ENCODE data around the gene JPH3.
"Not testable (repeated sequence)": the region's sequence is repeated elsewhere in the genome, so short reads cannot be mapped to it uniquely, and the experiment has no call there.

The JPH3 gene

DNA sequence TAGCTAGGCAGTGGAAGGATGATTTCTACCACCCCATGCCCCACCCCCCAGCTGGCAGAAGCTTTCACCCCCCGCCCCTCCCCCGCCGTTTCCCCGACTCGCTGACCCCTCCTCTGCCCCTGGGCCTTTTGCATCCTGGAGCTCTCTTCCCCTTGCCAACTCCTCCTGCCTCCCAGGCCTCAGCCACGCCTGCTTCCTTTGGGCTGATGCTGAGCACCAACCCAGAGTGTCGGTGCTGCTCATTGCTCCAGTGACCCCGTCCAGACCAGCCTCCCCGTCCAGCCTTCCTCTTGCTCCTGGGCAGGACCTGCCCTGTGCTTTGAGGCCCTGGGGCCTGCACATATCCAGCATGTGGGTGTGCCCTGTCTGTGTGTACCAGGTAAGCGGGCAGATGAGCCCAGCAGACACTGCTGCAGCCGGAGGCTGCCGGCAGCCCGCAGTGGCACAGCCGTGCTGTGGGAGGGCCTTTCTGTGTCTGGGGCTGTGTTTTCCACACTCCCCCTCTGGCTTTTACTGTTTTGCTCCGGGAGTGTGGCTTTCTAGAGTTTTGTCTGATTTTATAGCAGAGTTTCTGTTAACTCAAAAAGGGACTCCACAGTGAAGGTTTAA is 72.9 kb downstream of the JPH3 start:
- no peak for DNase-seq (ENCODE audit: low read depth)
- TF ChIP-seq, protein P1, sequence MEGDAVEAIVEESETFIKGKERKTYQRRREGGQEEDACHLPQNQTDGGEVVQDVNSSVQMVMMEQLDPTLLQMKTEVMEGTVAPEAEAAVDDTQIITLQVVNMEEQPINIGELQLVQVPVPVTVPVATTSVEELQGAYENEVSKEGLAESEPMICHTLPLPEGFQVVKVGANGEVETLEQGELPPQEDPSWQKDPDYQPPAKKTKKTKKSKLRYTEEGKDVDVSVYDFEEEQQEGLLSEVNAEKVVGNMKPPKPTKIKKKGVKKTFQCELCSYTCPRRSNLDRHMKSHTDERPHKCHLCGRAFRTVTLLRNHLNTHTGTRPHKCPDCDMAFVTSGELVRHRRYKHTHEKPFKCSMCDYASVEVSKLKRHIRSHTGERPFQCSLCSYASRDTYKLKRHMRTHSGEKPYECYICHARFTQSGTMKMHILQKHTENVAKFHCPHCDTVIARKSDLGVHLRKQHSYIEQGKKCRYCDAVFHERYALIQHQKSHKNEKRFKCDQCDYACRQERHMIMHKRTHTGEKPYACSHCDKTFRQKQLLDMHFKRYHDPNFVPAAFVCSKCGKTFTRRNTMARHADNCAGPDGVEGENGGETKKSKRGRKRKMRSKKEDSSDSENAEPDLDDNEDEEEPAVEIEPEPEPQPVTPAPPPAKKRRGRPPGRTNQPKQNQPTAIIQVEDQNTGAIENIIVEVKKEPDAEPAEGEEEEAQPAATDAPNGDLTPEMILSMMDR (IDR thresholded peaks at IDR 0.05; ENCODE audit: low read length, missing control alignments) = no peak
- no peak overlapping the region for H3K4me3 ChIP-seq (replicated peaks; ENCODE audit: low read depth, low read length)

DNA sequence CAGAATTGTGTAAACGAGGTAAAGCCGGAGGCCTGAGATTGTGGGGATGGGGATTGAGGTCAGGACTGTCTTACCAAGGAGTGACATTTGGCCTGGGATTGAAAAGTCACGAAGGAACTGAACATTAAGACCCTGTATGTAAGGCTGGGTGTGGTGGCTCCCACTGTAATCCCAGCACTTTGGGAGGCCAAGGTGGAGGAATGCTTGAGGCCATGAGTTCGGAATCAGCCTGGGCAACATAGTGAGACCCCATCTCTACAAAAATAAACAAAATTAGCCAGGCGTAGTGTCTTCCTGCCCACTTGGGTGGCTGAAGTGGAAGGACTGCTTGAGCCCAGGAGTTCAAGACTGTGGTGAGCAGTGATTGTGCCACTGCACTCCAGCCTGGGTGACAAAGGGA is 75.5 kb downstream of the JPH3 start:
- TF ChIP-seq, protein P1 (IDR thresholded peaks at IDR 0.05; ENCODE audit: low read length, missing control alignments) = no peak
- no peak overlapping the region for H3K4me3 ChIP-seq (replicated peaks; ENCODE audit: low read depth, low read length)
- no peak for DNase-seq (ENCODE audit: low read depth)

DNA sequence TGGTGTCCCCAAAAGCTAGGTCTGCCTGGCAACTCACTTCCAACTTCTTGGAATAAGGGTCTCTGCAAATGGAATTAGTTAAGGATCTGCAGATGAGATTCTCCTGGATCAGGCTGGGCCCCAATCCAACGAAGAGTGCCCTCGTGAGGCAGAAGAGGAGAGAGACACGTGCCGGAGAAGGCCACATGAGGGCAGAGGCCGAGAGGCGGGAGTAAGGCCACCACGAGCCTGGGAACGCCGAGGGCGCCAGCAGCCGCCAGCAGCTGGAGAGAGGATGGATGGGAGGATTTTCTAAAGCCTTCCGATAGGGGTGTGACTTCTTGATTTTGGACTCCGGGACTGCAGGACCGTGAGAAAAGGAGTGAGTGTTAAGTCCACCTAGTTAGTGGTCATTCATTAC is 76.3 kb downstream of the JPH3 start:
- DNase-seq (ENCODE audit: low read depth) = no peak
- TF ChIP-seq, protein P1 (IDR thresholded peaks at IDR 0.05; ENCODE audit: low read length, missing control alignments) = no peak
- no peak overlapping the region for H3K4me3 ChIP-seq (replicated peaks; ENCODE audit: low read depth, low read length)

DNA sequence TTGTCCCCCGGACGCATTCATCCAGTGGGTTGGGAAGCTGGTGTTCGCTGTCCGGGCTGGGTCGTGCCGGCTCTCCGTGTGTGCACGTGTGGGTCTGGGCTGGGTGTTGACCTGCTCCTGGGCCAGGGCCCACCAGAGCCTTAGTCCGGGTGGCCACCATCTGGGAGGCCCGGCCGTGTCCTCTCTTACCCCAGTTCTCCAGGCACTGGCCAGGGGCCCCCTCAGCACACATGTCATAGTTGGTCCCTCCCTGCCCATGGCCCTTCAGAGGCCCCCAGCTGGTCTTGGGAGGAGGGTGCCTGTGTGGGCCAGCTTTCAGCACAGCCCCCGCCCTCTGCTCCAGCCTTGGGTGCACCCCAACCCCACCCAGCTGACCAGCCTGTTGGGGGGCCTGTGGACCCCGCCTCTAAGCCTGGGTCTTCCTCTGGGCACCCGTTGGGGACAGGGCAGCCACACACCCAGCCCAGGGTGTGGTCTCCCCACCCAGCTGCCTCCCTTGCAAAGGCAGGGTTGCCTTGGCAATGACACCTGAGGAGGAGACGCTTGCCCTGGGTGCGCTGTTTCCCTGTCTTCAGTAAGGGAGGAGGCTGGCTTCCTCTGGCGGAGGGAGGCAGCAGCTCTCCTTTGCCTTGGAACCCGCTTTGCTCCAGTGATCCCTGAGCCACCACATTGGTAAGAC is 77.4 kb downstream of the JPH3 start:
- DNase-seq (ENCODE audit: low read depth) = no peak
- TF ChIP-seq, protein P1 (IDR thresholded peaks at IDR 0.05; ENCODE audit: low read length, missing control alignments) = no peak
- no peak overlapping the region for H3K4me3 ChIP-seq (replicated peaks; ENCODE audit: low read depth, low read length)

DNA sequence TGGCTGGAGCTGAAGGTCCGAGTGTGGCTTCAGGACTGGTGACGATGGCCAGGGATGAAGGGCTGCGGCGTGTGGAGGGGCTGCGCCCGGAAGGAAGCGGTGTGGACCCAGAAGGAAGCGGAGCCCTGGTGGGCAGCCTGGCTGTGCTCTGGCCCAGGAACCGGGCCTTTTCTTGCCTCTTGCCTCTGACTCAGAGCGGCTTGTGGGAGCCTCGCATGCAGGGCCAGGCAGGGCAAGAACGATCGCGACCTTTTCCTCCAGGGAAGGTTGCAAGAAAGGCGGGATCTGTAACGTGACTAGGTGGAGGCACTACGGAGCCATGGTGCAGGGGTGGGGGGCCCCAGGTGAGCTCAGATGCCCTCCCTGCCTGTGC is 78.0 kb downstream of the JPH3 start:
- TF ChIP-seq, protein P1 (IDR thresholded peaks at IDR 0.05; ENCODE audit: low read length, missing control alignments) = no peak
- DNase-seq (ENCODE audit: low read depth) = no peak

DNA sequence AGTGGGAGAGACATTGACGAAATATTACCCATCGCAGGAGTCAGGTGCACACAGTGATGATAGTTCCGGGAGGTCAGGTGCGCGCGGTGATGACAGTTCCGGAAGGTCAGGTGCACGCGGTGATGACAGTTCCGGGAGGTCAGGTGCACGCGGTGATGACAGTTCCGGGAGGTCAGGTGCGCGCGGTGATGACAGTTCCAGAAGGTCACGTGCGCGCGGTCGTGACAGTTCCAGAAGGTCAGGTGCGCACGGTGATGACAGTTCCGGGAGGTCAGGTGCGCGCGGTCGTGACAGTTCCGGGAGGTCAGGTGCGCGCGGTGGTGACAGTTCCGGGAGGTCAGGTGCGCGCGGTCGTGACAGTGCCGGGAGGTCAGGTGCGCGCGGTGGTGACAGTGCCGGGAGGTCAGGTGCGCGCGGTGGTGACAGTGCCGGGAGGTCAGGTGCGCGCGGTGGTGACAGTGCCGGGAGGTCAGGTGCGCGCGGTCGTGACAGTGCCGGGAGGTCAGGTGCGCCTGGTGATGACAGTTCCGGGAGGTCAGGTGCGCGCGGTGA is 78.8 kb downstream of the JPH3 start:
- H3K4me3 ChIP-seq (replicated peaks; ENCODE audit: low read depth, low read length); DNase-seq (ENCODE audit: low read depth): not testable (repeated sequence)

More for the DNA sequence above, 78.0 kb downstream of the JPH3 start:
- no peak overlapping the region for H3K4me3 ChIP-seq (replicated peaks; ENCODE audit: low read depth, low read length)

DNA sequence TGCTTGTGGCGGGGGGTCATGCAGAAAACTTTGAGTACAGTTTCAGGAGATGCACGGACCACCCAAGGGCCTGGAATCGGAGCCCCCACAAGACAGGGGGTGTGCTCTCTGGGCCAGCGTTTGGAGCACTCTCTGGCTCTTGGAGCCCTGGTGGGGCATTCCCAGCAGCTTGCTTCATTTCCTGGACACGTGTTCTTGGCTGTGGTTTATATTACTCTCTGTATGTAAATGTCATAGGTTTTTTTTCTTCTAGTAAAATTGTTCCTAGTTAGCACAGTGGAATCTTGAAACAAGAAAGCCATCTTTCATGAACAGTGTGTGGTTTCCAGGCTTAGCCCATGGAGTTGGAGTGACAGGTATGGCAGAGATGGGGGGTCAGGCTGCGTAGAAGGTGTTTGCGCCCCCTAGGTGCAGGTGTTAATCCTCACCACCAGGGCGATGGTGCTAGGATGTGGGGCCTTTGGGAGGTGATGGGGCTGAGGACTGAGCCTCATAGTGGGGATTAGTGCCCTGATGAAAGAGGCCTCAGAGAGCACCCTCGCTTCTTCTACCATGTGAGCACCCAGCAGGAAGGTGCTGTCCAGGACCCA is 79.8 kb downstream of the JPH3 start:
- TF ChIP-seq, protein P1 (IDR thresholded peaks at IDR 0.05; ENCODE audit: low read length, missing control alignments) = peak; percentile 49
- no peak overlapping the region for H3K4me3 ChIP-seq (replicated peaks; ENCODE audit: low read depth, low read length)
- peak; percentile 72 for DNase-seq (ENCODE audit: low read depth)

Data from fibroblast of pulmonary artery (primary cell).